GM12874 (cell line): ENCODE data around the gene MXD4.

ENCODE experiments used
- TF ChIP-seq, protein P1 (sequence below): IDR thresholded peaks from 2 replicates; pipeline ENCODE4 v1.5.1; 2011; ENCODE audit warnings: low read depth, mild to moderate bottlenecking, control low read depth, low read length, moderate library complexity; ENCODE audit not compliant: insufficient read depth

The MXD4 gene

DNA sequence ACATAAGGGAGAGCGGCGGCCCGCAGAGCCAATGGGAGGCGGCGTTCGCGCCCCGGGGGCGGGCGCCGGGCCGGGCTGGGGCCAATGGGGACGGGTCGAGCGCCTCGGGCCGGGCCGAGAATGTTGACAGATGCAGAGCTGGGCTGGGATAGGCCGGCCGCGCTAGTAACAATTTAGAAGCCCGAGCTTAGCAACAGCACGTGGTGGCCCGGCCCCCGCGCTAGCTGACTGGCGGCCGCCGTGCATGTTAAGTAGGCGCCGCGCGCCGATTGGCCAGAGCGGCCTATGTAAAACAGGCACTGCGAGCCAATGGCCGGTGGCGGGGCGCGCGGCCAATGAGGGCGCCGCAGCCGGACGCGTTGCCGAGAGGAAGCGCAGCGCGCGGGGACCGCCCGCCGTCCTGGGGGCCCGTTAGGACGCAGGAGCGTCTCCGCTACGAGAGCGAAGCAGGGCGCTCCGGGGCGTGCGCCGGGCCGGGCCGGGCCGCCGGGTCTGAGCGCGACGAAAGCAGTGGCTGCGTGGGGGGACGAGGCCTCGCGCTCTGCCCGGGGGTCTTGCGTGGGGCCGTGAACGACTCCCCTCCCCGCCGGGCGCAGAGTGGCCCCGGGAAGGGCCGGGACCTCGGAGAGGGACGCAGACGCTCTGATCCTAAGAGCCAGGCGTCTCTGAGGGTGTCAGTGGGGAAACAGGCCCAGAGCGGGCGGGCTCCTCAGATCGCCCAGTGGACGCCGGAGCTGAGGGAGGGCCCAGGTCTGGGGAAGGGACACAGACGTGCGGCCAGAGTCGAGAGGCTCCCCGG is 435 bp upstream of the MXD4 start:
- TF ChIP-seq, protein P1, sequence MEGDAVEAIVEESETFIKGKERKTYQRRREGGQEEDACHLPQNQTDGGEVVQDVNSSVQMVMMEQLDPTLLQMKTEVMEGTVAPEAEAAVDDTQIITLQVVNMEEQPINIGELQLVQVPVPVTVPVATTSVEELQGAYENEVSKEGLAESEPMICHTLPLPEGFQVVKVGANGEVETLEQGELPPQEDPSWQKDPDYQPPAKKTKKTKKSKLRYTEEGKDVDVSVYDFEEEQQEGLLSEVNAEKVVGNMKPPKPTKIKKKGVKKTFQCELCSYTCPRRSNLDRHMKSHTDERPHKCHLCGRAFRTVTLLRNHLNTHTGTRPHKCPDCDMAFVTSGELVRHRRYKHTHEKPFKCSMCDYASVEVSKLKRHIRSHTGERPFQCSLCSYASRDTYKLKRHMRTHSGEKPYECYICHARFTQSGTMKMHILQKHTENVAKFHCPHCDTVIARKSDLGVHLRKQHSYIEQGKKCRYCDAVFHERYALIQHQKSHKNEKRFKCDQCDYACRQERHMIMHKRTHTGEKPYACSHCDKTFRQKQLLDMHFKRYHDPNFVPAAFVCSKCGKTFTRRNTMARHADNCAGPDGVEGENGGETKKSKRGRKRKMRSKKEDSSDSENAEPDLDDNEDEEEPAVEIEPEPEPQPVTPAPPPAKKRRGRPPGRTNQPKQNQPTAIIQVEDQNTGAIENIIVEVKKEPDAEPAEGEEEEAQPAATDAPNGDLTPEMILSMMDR, result no peak

DNA sequence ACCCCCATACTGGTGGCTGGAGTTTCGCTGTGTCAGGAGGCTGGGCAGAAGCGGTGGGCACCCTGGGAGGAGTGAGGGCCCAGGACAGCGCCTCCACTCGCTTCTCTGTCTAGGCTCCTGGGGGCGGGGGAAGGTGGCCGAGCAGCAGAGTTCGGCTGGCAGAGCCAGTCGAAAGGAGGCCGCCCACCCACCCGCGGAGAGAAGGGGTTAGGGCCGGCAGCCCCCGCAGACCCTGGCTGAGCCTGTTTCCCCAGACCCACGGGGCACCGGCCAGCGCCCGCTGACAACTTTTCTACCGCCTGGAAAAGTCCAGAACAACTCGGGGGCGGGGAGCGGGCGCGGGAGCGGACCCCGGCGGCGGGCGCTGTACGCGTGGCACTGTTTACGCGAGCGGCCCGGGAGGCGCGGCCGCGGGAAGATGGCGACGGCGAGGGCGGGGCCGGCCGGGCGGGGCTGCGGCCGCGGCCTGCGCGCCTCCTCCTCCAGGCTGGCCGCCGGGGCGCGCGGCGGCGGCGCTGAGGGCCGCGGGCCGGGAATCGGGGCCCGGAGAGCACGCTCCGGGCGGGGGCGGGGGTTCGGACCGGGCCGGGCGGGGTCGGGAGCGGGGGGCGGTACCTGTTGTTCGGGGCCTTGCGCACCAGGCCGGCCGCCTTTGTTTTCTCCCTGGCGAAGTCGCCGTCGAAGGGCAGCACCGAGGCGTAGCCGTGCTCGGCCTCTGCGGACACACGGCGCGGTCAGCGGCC is 628 bp downstream of the MXD4 start:
- TF ChIP-seq, protein P1, result no peak

DNA sequence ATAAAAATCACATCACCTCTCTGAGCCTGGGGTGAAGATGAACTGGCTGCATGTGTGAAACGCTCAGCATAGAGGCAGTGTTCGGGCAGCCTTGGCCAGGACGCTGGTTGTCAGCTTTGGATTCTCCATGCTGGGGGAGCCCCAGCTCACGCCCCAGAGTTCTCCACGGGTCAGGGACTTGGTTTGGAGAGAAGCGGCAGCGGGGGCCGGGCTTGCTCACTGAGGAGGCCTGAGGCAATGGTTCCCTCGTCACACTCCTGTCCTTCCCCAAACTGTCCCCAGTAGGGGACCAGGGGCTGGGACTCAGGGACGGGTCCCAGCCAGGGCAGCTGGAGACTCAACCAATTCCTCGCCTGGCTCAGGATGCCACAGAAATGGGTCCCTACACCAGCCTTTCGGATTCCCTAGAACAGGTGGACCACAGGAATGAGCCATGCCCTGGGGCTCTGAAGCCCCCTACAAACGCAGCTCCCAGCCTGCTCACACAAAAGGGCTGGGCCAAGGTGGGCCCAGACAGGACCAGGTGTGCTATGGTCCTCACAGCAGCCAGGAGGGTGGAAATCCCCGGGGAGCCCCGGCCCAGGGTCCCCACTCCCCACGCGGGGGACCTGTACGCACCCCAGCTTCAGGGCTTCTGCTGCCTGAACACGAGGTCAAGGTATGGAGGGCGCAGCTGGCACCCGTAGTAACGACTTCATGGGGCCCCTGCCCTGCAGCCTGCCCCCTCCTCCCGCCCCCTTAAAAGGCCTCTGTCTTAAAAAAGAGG is 1.4 kb downstream of the MXD4 start:
- TF ChIP-seq, protein P1, result no peak

DNA sequence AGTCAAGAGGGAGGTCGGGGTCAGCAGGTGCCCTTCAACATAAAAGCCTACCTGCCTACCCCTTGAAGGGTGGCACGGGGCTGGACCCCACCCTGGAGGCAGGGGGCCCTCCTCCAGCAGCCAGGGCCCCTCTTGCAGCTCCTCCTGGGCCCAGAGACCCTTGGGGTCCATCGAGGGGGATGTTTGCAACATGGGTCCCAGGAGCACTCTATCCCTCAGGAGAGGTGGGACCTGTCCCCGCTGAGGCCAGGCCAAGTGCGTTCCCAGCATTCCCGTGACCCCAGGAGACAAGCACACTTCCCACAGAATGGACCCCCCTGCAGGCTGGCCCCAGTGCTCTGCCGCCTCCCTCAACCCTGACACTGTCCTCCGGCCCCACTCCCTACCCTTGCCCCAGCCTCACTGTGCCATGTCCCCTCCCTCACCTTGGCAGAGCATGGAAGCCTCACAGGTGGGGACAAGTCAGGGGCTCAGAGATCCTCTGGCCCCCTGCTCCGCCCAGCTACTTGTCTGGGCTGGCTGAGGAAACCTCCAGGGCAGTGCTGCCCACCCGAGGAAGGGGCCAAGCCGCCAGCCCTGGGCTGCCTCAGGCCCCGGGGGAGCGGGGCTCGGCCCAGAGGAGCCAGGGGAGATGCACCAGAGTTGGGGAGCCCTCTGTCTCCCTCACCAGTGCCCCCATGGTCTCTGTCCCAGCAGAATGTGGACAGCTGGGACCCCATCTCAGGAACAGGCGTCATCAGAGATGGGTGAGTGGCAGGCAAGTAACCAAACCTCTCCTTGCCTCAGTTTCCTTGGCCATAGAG is 2.2 kb downstream of the MXD4 start:
- TF ChIP-seq, protein P1, result no peak

DNA sequence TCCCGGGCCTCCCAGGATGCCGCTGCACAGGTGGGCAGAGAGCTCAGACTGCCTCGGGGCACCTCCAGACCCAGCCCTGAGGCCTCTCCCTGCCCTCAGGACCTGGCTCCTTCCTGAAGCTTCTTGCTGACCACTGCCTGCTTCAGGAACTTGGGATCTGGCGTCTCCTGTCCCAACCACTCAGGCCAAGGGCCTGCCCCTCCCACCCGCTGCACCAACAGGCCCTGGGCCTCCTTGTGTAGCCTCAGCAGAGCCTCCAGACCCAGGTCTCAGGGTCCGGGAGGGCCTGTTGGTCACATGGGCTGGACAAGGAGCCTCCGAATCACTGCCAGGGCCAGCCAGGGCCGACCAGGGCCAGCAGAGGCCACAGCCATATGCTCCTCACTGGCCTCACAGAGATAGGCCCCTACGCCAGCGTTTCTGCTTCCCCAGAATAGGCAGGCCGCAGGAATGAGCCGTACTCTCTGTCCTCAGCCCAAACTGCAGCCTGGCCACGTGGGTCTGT is 2.8 kb downstream of the MXD4 start:
- TF ChIP-seq, protein P1, result no peak

DNA sequence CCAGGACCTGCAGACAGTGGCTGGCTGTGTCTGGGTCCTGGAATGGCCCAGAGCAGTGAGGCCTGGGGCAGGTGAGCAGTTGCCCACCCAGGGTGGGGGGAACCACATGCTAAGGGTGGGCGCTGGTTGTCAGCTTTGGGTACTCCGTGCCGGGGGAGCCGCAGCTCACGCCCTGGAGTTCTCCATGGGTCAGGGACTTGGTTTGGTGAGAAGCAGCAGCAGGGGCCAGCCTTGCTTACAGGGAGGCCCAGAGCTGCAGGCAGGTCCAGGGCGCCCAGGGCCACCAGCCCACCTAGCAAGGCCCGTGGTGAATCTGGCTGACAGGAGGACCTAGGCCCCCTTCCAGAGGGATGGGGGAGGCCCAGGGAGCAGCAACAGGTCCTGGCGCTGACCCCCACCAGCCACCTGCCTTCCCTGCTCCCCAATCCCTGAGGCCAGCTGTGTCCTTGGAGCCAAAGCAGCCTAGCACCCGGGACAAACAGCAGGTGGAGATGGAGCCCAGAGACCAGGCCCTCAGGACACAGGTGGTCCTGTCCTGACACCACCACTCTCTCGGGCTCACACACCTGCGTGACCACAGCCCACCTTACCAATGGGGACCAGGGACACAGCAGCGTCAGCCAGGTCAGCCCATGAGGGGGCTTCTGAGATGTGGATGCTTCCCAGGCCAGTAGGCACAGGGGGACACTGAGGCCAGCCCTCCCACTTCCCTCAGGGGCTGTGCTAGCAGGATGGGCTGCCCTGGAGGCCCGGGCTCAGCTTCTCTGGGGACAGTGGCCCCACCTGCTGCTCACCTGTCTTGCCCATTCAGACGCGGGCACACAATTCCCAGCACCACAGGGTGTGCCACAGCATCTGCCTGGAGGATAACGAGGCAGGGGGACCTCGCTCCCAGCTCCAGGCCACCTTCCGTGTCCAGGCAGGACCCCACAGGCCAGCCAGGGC is 3.5 kb downstream of the MXD4 start:
- TF ChIP-seq, protein P1, result no peak
